Tibial artery (tissue), 4 donors: ENCODE data around the gene AMOTL1.
A peak's percentile ranks its signal among the peaks of the same experiment; 100 is the strongest.

Source experiments
- DNase-seq, 2 donors: peaks; one replicate each; pipeline ENCODE4 v3.0.0-alpha.2; 2019
- H3K27ac ChIP-seq, 2 donors: fragments of 200-600 bp; sonication (generic) in 1 of 2; 1 replicate in 1 of 2; 2 replicates in 1 of 2; pipeline ENCODE4 v1.5.1; 2018 to 2019; ENCODE audit warnings: mild to moderate bottlenecking in 1 of 2
- H3K27me3 ChIP-seq, 2 donors: fragments of 200-600 bp; sonication (generic) in 1 of 2; one replicate each; pipeline versions ENCODE4 v1.5.1 to v1.6.0; 2016 to 2019
- H3K36me3 ChIP-seq, 3 donors: fragments of 200-600 bp; sonication (generic) in 2 of 3; one replicate each; pipeline ENCODE4 v1.5.1; 2016 to 2019; ENCODE audit warnings: mild to moderate bottlenecking in 2 of 3
- H3K4me1 ChIP-seq, 4 donors: fragments of 200-600 bp; sonication (generic) in 2 of 4; 1 replicate in 3 of 4; 2 replicates in 1 of 4; pipeline ENCODE4 v1.5.1; 2016 to 2019
- H3K4me3 ChIP-seq, 2 donors: fragments of 200-600 bp; sonication (generic) in 1 of 2; 1 replicate in 1 of 2; 2 replicates in 1 of 2; pipeline ENCODE4 v1.5.1; 2018 to 2019; ENCODE audit warnings: mild to moderate bottlenecking in 2 of 2
- H3K9me3 ChIP-seq, 3 donors: fragments of 200-600 bp; sonication (generic) in 1 of 3; one replicate each; pipeline ENCODE4 v1.5.1; 2016 to 2019
- CTCF ChIP-seq, 2 experiments: fragments of 200-600 bp in 1 of 2; fragments of 450-650 bp in 1 of 2; IDR thresholded peaks; one replicate each; pipeline ENCODE4 v1.5.1; 2017 to 2019; ENCODE audit warnings: antibody characterized with exemption in 2 of 2, mild to moderate bottlenecking in 1 of 2, moderate library complexity in 1 of 2
- intact Hi-C: fragments of 100-400 bp; cut with DNase I; formaldehyde crosslinking; loops from one replicate; pipeline ENCODE4 v1.15.0; 2023; ENCODE audit warnings: low total_unique reads

The AMOTL1 gene, protein sequence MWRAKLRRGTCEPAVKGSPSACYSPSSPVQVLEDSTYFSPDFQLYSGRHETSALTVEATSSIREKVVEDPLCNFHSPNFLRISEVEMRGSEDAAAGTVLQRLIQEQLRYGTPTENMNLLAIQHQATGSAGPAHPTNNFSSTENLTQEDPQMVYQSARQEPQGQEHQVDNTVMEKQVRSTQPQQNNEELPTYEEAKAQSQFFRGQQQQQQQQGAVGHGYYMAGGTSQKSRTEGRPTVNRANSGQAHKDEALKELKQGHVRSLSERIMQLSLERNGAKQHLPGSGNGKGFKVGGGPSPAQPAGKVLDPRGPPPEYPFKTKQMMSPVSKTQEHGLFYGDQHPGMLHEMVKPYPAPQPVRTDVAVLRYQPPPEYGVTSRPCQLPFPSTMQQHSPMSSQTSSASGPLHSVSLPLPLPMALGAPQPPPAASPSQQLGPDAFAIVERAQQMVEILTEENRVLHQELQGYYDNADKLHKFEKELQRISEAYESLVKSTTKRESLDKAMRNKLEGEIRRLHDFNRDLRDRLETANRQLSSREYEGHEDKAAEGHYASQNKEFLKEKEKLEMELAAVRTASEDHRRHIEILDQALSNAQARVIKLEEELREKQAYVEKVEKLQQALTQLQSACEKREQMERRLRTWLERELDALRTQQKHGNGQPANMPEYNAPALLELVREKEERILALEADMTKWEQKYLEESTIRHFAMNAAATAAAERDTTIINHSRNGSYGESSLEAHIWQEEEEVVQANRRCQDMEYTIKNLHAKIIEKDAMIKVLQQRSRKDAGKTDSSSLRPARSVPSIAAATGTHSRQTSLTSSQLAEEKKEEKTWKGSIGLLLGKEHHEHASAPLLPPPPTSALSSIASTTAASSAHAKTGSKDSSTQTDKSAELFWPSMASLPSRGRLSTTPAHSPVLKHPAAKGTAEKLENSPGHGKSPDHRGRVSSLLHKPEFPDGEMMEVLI

GRCh38 chr11:94767701-94768601 lies at the start of gene AMOTL1:
TSS of gene AMOTL1 (plus strand) at chr11:94768356. CDS start at chr11:94768512, 156 bp downstream.
- Histone ChIP-seq H3K4me1 (peaks cover 0 to 28% (median 15%) of the 10 kb centered on the region in 4 donors), H3K27me3 (no peaks in the 10 kb centered on the region), H3K4me3 (peak within 1 kb of the TSS; percentile 84 to 96), H3K9me3 (no peaks in the 10 kb centered on the region), H3K27ac (peak within 1 kb of the TSS; percentile 91 to 96), H3K36me3 (no peaks in the 10 kb centered on the region)
- no peak for TF ChIP-seq CTCF (IDR thresholded peaks at IDR 0.05)
- intact Hi-C loops: no loop called here
- DNase-seq: peak; percentile 91 to 96

- Histone ChIP-seq H3K27me3 (no peaks in the 10 kb centered on the region), H3K4me1 (no peaks in the 10 kb centered on the region), H3K4me3 (no peak overlapping the region), H3K36me3 (no peaks in the 10 kb centered on the region), H3K9me3 (no peaks in the 10 kb centered on the region), H3K27ac (no peak overlapping the region)
- intact Hi-C loops: no loop called here
- no peak for TF ChIP-seq CTCF (IDR thresholded peaks at IDR 0.05)
- DNase-seq: no peak
Observed at GRCh38 chr11:94719876-94720275, 48.3 kb upstream of the AMOTL1 start.

DNA sequence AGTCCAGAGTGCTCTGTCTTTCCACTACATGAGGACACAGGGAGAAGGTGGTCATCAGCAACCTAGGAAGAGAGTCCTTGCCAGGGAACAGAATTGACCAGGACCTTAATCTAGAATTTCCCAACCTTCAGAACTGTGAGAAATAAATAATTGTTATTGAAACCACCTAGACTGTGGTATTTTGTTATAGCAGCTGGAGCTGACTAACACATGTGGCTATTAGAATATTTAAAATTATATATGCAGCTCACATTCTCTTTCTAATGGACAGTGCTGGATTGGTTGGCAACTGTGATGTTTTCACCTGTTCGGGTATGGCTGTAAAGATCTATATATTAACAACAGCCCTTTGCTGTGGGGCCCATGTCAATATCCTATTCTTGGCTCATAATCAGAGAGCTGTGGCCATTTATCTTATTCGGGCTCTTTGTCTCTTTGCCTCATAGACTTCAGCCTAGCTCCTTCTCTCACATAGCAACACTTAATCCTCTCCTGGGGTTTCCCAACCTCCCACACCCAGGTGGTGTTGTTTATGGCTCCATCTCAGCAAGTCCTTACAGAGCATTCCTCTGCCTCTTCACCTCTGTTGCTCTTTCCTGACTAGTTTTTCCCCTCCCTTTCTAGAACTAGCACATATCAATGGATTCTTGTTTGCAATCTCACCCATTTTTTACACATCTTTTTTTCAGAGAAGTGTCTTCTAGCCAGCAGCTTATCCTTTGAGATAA lies 46.4 kb upstream of the AMOTL1 start:
- Histone ChIP-seq H3K9me3 (no peaks in the 10 kb centered on the region), H3K36me3 (no peaks in the 10 kb centered on the region), H3K4me3 (no peak overlapping the region), H3K27ac (no peak overlapping the region), H3K27me3 (no peaks in the 10 kb centered on the region), H3K4me1 (no peaks in the 10 kb centered on the region)
- intact Hi-C loops: no loop called here
- no peak for DNase-seq
- TF ChIP-seq CTCF (IDR thresholded peaks at IDR 0.05): no peak

GRCh38 chr11:94722735-94723134 lies 45.4 kb upstream of the AMOTL1 start:
- H3K36me3 ChIP-seq: no peaks in the 10 kb centered on the region

More at GRCh38 chr11:94722735-94723134, 45.4 kb upstream of the AMOTL1 start:
- Histone ChIP-seq H3K27me3 (no peaks in the 10 kb centered on the region), H3K9me3 (no peaks in the 10 kb centered on the region), H3K4me3 (no peak overlapping the region), H3K4me1 (no peaks in the 10 kb centered on the region), H3K27ac (no peak overlapping the region)
- intact Hi-C loops: no loop called here
- TF ChIP-seq CTCF (IDR thresholded peaks at IDR 0.05): no peak
- no peak for DNase-seq
